Transverse colon (tissue), 3 donors: ENCODE results near the gene ERBB3.

Experiments used
- POLR2A ChIP-seq: fragments of 450-650 bp; IDR thresholded peaks from one replicate; pipeline ENCODE4 v1.6.1; 2016; ENCODE audit warnings: antibody characterized with exemption, mild to moderate bottlenecking, moderate library complexity
- TF ChIP-seq, protein P1 (sequence below), 5 experiments: fragments of 200-600 bp in 3 of 5; fragments of 450-650 bp in 2 of 5; sonication (generic) in 3 of 5; IDR thresholded peaks; 1 replicate in 2 of 5; 2 replicates in 3 of 5; pipeline ENCODE4 v1.5.1; 2016 to 2017; ENCODE audit warnings: antibody characterized with exemption in 5 of 5, inconsistent platforms in 3 of 5, mild to moderate bottlenecking in 2 of 5, moderate library complexity in 1 of 5

- TF ChIP-seq, protein P1, sequence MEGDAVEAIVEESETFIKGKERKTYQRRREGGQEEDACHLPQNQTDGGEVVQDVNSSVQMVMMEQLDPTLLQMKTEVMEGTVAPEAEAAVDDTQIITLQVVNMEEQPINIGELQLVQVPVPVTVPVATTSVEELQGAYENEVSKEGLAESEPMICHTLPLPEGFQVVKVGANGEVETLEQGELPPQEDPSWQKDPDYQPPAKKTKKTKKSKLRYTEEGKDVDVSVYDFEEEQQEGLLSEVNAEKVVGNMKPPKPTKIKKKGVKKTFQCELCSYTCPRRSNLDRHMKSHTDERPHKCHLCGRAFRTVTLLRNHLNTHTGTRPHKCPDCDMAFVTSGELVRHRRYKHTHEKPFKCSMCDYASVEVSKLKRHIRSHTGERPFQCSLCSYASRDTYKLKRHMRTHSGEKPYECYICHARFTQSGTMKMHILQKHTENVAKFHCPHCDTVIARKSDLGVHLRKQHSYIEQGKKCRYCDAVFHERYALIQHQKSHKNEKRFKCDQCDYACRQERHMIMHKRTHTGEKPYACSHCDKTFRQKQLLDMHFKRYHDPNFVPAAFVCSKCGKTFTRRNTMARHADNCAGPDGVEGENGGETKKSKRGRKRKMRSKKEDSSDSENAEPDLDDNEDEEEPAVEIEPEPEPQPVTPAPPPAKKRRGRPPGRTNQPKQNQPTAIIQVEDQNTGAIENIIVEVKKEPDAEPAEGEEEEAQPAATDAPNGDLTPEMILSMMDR (IDR thresholded peaks at IDR 0.05), result no peak
- TF ChIP-seq POLR2A, result no peak
Observed at GRCh38 chr12:56102683-56103065, 22.7 kb downstream of the ERBB3 start.
